Uterus (tissue), 4 donors: ENCODE data around the gene SQOR. TPM values are rescaled to one million over a fixed set of nuclear protein-coding genes. Genes with fewer than 3 reads are reported as not detected.
A peak's percentile ranks its signal among the peaks of the same experiment; 100 is the strongest.

ENCODE experiments used
- DNase-seq, 2 donors: peaks; one replicate each; pipeline ENCODE4 v3.0.0-alpha.2; 2019 to 2020
- H3K27ac ChIP-seq, 2 donors: fragments of 200-600 bp; sonication (generic); 1 replicate in 1 of 2; 2 replicates in 1 of 2; pipeline ENCODE4 v1.5.1; 2016 to 2018
- H3K27me3 ChIP-seq, 2 donors: fragments of 200-600 bp; sonication (generic); one replicate each; pipeline ENCODE4 v1.5.1; 2018 to 2019; ENCODE audit warnings: control low read depth in 1 of 2
- H3K36me3 ChIP-seq, 2 donors: fragments of 200-600 bp; sonication (generic); one replicate each; pipeline ENCODE4 v1.5.1; 2019; ENCODE audit warnings: control low read depth in 1 of 2
- H3K4me1 ChIP-seq, 2 donors: fragments of 200-600 bp; sonication (generic); one replicate each; pipeline ENCODE4 v1.5.1; 2018 to 2019; ENCODE audit warnings: control low read depth in 1 of 2
- H3K4me3 ChIP-seq, 2 donors: fragments of 200-600 bp; sonication (generic); 1 replicate in 1 of 2; 2 replicates in 1 of 2; pipeline ENCODE4 v1.5.1; 2018 to 2019; ENCODE audit warnings: mild to moderate bottlenecking in 1 of 2
- H3K9me3 ChIP-seq, 2 donors: fragments of 200-600 bp; sonication (generic); one replicate each; pipeline ENCODE4 v1.5.1; 2019; ENCODE audit warnings: control low read depth in 1 of 2
- CTCF ChIP-seq, 4 experiments: fragments of 200-600 bp in 2 of 4; fragments of 450-650 bp in 2 of 4; sonication (generic) in 2 of 4; IDR thresholded peaks; one replicate each; pipeline ENCODE4 v1.5.1; 2016 to 2019; ENCODE audit warnings: antibody characterized with exemption in 4 of 4, mild to moderate bottlenecking in 2 of 4, moderate library complexity in 1 of 4
- POLR2A ChIP-seq, 2 donors: fragments of 450-650 bp; IDR thresholded peaks; one replicate each; pipeline ENCODE4 v1.6.1; 2016; ENCODE audit warnings: antibody characterized with exemption in 2 of 2, mild to moderate bottlenecking in 1 of 2, moderate library complexity in 1 of 2
- intact Hi-C: fragments of 100-400 bp; cut with DNase I; formaldehyde crosslinking; loops from one replicate; pipeline ENCODE4 v1.15.1; 2023; ENCODE audit warnings: low total_unique reads
- total RNA-seq, 4 donors: library from RNA; depleted of rRNA in 3 of 4; stranded (reverse); fragments of >200 nt in 3 of 4; gene quantifications; one replicate each; pipeline versions ENCODE4 v1.1.0 to v1.2.4, GENCODE V29; 2014 to 2023
- donor health status: DM: yes; HTN: yes; CAD: no.

Gene SQOR
- total RNA-seq, 4 donors from 2014 or later: 11.5 to 37.1 (median 19.3) TPM

GRCh38 chr15:45703670-45704328, 69.0 kb downstream of the SQOR start:
- intact Hi-C loops: no loop called here
- Histone ChIP-seq H3K9me3 (no peaks in the 10 kb centered on the region), H3K27ac (no peak overlapping the region), H3K27me3 (no peaks in the 10 kb centered on the region), H3K36me3 (no peaks in the 10 kb centered on the region), H3K4me3 (peak overlapping the region in 1 of 2 donors; percentile 35), H3K4me1 (peaks cover 0 to 5% of the 10 kb centered on the region in 2 donors)
- no peak for TF ChIP-seq POLR2A (IDR thresholded peaks at IDR 0.05)
- no peak for TF ChIP-seq CTCF (IDR thresholded peaks at IDR 0.05)
- DNase-seq: no peak

- peak overlapping the region; percentile 35 to 40 for H3K4me3 ChIP-seq
- TF ChIP-seq POLR2A (IDR thresholded peaks at IDR 0.05) (no peak), CTCF (IDR thresholded peaks at IDR 0.05) (no peak)
- no peaks in the 10 kb centered on the region for H3K9me3 ChIP-seq
- intact Hi-C loops: no loop called here
- no peak overlapping the region for H3K27ac ChIP-seq
- no peaks in the 10 kb centered on the region for H3K27me3 ChIP-seq
- peak in 1 of 2 donors; percentile 27 for DNase-seq
- H3K4me1 ChIP-seq: peaks cover 0 to 5% of the 10 kb centered on the region in 2 donors
- H3K36me3 ChIP-seq: no peaks in the 10 kb centered on the region
Measured at GRCh38 chr15:45704329-45705249, 69.8 kb downstream of the SQOR start.

- Histone ChIP-seq H3K9me3 (no peaks in the 10 kb centered on the region), H3K27me3 (no peaks in the 10 kb centered on the region), H3K36me3 (no peaks in the 10 kb centered on the region), H3K4me3 (peak overlapping the region; percentile 35 to 40), H3K4me1 (peaks cover 0 to 5% of the 10 kb centered on the region in 2 donors), H3K27ac (peak overlapping the region in 1 of 2 donors; percentile 31)
- TF ChIP-seq CTCF (IDR thresholded peaks at IDR 0.05) (peak; percentile 79 to 93 (median 82)), POLR2A (IDR thresholded peaks at IDR 0.05) (no peak)
- peak; percentile 74 for DNase-seq
- intact Hi-C loops: no loop called here
Measured at GRCh38 chr15:45705510-45706473, 71.0 kb downstream of the SQOR start.

- Histone ChIP-seq H3K27me3 (no peaks in the 10 kb centered on the region), H3K4me3 (no peak overlapping the region), H3K9me3 (no peaks in the 10 kb centered on the region), H3K27ac (no peak overlapping the region), H3K36me3 (no peaks in the 10 kb centered on the region), H3K4me1 (no peaks in the 10 kb centered on the region)
- intact Hi-C loops: no loop called here
- DNase-seq: no peak
- TF ChIP-seq POLR2A (IDR thresholded peaks at IDR 0.05) (no peak), CTCF (IDR thresholded peaks at IDR 0.05) (no peak)
Measured at GRCh38 chr15:45710657-45711056, 75.8 kb downstream of the SQOR start.
